Lower lobe of right lung (tissue), 2 donors: ENCODE measurements around the gene DIPK1B. TPM values are rescaled to one million over a fixed set of nuclear protein-coding genes. Genes with fewer than 3 reads are reported as not detected.

Source experiments
- ATAC-seq, 2 donors: fragments of 200-7000 bp; cut with Tn5 transposase; one replicate each; pipeline ENCODE4 v1.9.1; 2020 to 2022; ENCODE audit warnings: mild to moderate bottlenecking in 2 of 2, moderate library complexity in 2 of 2
- DNase-seq: peaks from one replicate; pipeline ENCODE4 v3.0.0-alpha.2; 2020
- H3K27ac ChIP-seq: fragments of 200-600 bp; one replicate; pipeline ENCODE4 v1.8.0; 2022
- H3K27me3 ChIP-seq: fragments of 200-600 bp; one replicate; pipeline ENCODE4 v1.8.0; 2022; ENCODE audit warnings: low read depth
- H3K36me3 ChIP-seq: fragments of 200-600 bp; one replicate; pipeline ENCODE4 v1.8.0; 2022; ENCODE audit warnings: mild to moderate bottlenecking
- H3K4me1 ChIP-seq: fragments of 200-600 bp; one replicate; pipeline ENCODE4 v1.8.0; 2022
- H3K4me3 ChIP-seq: fragments of 200-600 bp; one replicate; pipeline ENCODE4 v1.8.0; 2022; ENCODE audit warnings: mild to moderate bottlenecking
- H3K9me3 ChIP-seq: fragments of 200-600 bp; one replicate; pipeline ENCODE4 v1.8.0; 2022
- CTCF ChIP-seq: fragments of 200-600 bp; IDR thresholded peaks from one replicate; pipeline ENCODE4 v1.8.0; 2022; ENCODE audit warnings: antibody characterized with exemption, mild to moderate bottlenecking
- intact Hi-C: fragments of 100-400 bp; cut with DNase I; formaldehyde crosslinking; loops from one replicate; pipeline ENCODE4 v1.11.0; 2022
- total RNA-seq: library from RNA; stranded (reverse); fragmentation: NEBNext Ultra II Directional; extraction: Animal tissue kit (Norgen Biotek cat#: 25700); gene quantifications from one replicate; pipeline ENCODE4 v1.2.1, GENCODE V29; 2021
- donor health status: DM: no; HTN: yes; CAD: no; lungs with severe emphysema.

DIPK1B gene
- total RNA-seq, 1 donor from 2014 or later: 15.1 TPM

- no peak for DNase-seq
- Histone ChIP-seq H3K9me3 (no peaks in the 10 kb centered on the region), H3K36me3 (no peaks in the 10 kb centered on the region), H3K4me3 (peak overlapping the region; percentile 97), H3K27me3 (no peaks in the 10 kb centered on the region), H3K27ac (peak overlapping the region; percentile 93), H3K4me1 (peaks cover 57% of the 10 kb centered on the region)
- intact Hi-C loops: no loop called here
- ATAC-seq: peak in 1 of 2 donors; percentile 0
- no peak for TF ChIP-seq CTCF
Observed at GRCh38 chr9:136686534-136686793, 25.9 kb upstream of the DIPK1B start.

- DNase-seq: peak; percentile 91
- H3K27ac ChIP-seq: peak within 1 kb of the TSS; percentile 93
- no peaks in the 10 kb centered on the region for H3K27me3 ChIP-seq
- intact Hi-C loops: no loop called here
- H3K36me3 ChIP-seq: no peaks in the 10 kb centered on the region
- no peaks in the 10 kb centered on the region for H3K9me3 ChIP-seq
- peak within 1 kb of the TSS; percentile 97 for H3K4me3 ChIP-seq
- ATAC-seq: peak; percentile 90 to 91
- H3K4me1 ChIP-seq: peaks cover 57% of the 10 kb centered on the region
- TF ChIP-seq CTCF: no peak
Observed at GRCh38 chr9:136686794-136687711, 25.3 kb upstream of the DIPK1B start, which contains the start of gene AGPAT2. Gene AGPAT2, minus strand, starts transcription at chr9:136687457. Its CDS starts 100 bp downstream, at chr9:136687357.

DNA sequence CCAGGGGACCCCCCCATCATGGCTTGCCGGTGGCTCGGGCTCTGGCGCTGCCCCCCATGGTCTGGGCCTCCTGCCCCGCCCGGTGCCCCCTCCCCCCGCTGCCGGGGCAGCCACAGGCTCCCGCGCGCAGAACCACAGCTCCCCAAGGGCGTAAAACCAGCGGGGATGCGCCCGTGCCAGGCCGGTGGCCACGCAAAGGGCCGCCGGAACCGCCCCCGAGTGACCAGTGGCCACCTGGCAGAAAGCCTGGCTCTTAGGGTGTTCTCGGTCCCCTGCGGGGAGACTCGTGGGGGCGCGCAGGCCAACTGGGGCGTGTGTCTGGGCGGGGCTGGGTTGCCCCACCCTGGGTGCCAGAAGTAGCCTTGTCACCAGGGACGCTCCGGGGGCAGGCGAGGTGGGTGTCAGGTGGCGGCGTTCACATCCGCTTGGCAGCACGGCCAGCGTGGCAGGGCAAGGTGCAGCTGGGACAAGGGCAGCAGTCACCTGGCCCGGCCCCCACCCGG, 24.6 kb upstream of the DIPK1B start:
- no peaks in the 10 kb centered on the region for H3K9me3 ChIP-seq
- intact Hi-C loops: no loop called here
- H3K4me3 ChIP-seq: peak overlapping the region; percentile 97
- peaks cover 63% of the 10 kb centered on the region for H3K4me1 ChIP-seq
- peak overlapping the region; percentile 93 for H3K27ac ChIP-seq
- peak; percentile 84 for DNase-seq
- no peaks in the 10 kb centered on the region for H3K36me3 ChIP-seq
- peak; percentile 20 to 38 for ATAC-seq
- no peak for TF ChIP-seq CTCF
- H3K27me3 ChIP-seq: no peaks in the 10 kb centered on the region

GRCh38 chr9:136688274-136689107, 23.9 kb upstream of the DIPK1B start:
- Histone ChIP-seq H3K4me1 (peaks cover 70% of the 10 kb centered on the region), H3K27ac (peak overlapping the region; percentile 93), H3K27me3 (no peaks in the 10 kb centered on the region), H3K4me3 (peak overlapping the region; percentile 97), H3K36me3 (no peaks in the 10 kb centered on the region), H3K9me3 (no peaks in the 10 kb centered on the region)
- no peak for TF ChIP-seq CTCF
- ATAC-seq (no peak), DNase-seq (no peak)
- intact Hi-C loops: no loop called here

DNA sequence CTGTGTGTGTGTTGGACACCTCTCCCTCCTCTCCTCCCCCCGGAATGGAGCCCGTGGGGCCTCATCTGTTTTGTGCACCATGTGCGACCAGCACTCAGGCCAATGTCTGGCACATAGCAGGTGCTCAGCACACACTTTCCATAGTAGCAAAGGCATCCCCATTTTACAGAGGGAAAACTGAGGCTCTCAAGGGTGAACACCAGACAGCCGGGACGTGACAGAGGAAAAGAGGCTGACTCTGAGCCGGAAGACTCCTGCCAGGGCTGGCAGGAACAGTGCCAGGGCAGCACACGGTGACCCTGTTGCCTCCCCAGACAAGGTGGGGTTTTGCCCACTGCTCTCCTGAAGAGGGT, 23.3 kb upstream of the DIPK1B start:
- Histone ChIP-seq H3K9me3 (no peaks in the 10 kb centered on the region), H3K4me3 (no peak overlapping the region), H3K36me3 (no peaks in the 10 kb centered on the region), H3K27ac (peak overlapping the region; percentile 54), H3K27me3 (no peaks in the 10 kb centered on the region), H3K4me1 (peaks cover 76% of the 10 kb centered on the region)
- intact Hi-C loops: no loop called here
- DNase-seq (no peak), ATAC-seq (no peak)
- TF ChIP-seq CTCF: no peak
